ENCODE results near the gene ZYX. TPM values are rescaled to one million over a fixed set of nuclear protein-coding genes. Genes with fewer than 3 reads are reported as not detected.
A peak's percentile ranks its signal among the peaks of the same experiment; 100 is the strongest.

Gene ZYX
- total RNA-seq, 1 experiment from 2014 or later = 179 TPM

DNA sequence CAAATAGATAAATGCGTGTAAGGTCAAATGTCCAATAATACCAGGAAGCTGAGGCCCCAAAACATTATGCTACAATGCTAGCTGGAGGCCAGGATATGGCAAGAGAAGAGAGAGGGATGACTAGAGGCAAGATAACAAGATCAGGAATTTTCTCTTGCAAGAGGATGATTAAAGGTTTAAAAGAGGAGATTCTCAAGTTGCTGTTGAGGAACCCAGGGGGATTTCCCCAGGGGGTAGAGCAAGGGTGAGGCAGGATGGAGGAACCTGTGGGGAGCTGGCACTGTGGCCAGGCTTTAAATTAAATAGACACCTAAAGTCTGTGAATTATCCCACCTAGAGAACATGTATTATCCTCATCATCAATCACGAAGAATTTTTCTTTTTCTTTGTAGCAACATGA is 58.7 kb downstream of the ZYX start (continued):
- TF ChIP-seq, protein P1, sequence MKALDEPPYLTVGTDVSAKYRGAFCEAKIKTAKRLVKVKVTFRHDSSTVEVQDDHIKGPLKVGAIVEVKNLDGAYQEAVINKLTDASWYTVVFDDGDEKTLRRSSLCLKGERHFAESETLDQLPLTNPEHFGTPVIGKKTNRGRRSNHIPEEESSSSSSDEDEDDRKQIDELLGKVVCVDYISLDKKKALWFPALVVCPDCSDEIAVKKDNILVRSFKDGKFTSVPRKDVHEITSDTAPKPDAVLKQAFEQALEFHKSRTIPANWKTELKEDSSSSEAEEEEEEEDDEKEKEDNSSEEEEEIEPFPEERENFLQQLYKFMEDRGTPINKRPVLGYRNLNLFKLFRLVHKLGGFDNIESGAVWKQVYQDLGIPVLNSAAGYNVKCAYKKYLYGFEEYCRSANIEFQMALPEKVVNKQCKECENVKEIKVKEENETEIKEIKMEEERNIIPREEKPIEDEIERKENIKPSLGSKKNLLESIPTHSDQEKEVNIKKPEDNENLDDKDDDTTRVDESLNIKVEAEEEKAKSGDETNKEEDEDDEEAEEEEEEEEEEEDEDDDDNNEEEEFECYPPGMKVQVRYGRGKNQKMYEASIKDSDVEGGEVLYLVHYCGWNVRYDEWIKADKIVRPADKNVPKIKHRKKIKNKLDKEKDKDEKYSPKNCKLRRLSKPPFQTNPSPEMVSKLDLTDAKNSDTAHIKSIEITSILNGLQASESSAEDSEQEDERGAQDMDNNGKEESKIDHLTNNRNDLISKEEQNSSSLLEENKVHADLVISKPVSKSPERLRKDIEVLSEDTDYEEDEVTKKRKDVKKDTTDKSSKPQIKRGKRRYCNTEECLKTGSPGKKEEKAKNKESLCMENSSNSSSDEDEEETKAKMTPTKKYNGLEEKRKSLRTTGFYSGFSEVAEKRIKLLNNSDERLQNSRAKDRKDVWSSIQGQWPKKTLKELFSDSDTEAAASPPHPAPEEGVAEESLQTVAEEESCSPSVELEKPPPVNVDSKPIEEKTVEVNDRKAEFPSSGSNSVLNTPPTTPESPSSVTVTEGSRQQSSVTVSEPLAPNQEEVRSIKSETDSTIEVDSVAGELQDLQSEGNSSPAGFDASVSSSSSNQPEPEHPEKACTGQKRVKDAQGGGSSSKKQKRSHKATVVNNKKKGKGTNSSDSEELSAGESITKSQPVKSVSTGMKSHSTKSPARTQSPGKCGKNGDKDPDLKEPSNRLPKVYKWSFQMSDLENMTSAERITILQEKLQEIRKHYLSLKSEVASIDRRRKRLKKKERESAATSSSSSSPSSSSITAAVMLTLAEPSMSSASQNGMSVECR (CRISPR knock-in tag; IDR thresholded peaks at IDR 0.05; ENCODE audit: borderline replicate concordance) = no peak
- TF ChIP-seq, protein P2, sequence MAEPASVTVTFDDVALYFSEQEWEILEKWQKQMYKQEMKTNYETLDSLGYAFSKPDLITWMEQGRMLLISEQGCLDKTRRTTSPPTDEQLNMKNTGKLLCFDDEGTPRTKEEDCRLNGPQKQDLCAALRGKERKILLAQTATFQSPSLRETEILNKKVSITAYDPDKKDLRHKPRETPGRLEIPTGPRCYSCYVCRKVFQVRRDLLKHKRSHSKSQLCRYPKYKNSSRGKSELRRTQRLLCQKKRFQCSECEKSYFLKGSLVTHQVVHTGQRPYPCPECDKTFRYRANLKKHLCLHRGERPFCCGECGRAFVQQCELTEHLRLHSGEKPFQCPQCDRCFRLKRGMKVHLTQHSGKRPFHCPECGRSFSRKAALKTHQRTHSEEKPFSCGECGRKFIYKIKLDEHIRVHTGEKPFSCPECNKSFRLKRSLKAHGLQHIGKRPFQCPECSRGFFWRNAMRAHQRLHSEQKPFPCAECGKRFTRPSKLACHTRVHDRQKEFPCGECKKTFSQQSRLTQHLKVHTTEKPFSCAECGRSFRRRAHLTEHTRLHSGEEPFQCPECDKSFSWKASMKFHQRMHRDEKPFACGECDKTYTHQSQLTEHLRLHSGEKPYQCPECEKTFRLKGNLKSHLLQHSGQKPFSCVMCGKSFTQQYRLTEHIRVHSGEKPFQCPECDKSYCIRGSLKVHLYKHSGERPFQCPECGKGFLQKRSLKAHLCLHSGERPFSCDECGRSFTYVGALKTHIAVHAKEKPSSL (CRISPR knock-in tag; conservative IDR thresholded peaks at IDR 0.05) = no peak
- TF ChIP-seq, protein P3, sequence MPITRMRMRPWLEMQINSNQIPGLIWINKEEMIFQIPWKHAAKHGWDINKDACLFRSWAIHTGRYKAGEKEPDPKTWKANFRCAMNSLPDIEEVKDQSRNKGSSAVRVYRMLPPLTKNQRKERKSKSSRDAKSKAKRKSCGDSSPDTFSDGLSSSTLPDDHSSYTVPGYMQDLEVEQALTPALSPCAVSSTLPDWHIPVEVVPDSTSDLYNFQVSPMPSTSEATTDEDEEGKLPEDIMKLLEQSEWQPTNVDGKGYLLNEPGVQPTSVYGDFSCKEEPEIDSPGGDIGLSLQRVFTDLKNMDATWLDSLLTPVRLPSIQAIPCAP (CRISPR knock-in tag; IDR thresholded peaks at IDR 0.05) = no peak
- TF ChIP-seq ZNF232 (CRISPR knock-in tag; IDR thresholded peaks at IDR 0.05) (no peak), JAZF1 (CRISPR knock-in tag; IDR thresholded peaks at IDR 0.05) (no peak), FOXJ3 (CRISPR knock-in tag; IDR thresholded peaks at IDR 0.05; ENCODE audit: borderline replicate concordance) (no peak)
- TF ChIP-seq, protein P4, sequence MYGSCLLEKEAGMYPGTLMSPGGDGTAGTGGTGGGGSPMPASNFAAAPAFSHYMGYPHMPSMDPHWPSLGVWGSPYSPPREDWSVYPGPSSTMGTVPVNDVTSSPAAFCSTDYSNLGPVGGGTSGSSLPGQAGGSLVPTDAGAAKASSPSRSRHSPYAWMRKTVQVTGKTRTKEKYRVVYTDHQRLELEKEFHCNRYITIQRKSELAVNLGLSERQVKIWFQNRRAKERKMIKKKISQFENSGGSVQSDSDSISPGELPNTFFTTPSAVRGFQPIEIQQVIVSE (CRISPR knock-in tag; IDR thresholded peaks at IDR 0.05; ENCODE audit: borderline replicate concordance) = no peak

Small RNA genes lying within 50 kb of the gene (microRNA-seq; reads per million reads assigned to microRNA genes)
- gene MIR6892 (ENCODE audit: borderline number of aligned reads) = 3.5 reads per million, percentile 4 among the genes with 10 or more reads in this experiment

Other genes starting within 250 kb of the ZYX start
- not detected in 3 replicates for gene PIP, start 249.3 kb upstream of the ZYX start, total RNA-seq (2021)
- not detected in 3 replicates for gene TAS2R39, start 197.9 kb upstream of the ZYX start, total RNA-seq (2021)
- not detected in 3 replicates for gene TAS2R40, start 159.3 kb upstream of the ZYX start, total RNA-seq (2021)
- 30.1 to 40.1 TPM (median 37.7 TPM) in 3 replicates for gene GSTK1, start 117.9 kb upstream of the ZYX start, total RNA-seq (2021)
- 1.5 to 2.0 TPM (median 1.9 TPM) in 3 replicates for gene TMEM139, start 96.4 kb upstream of the ZYX start, total RNA-seq (2021)
- 35.1 to 35.5 TPM (median 35.4 TPM) in 3 replicates for gene CASP2, start 93.0 kb upstream of the ZYX start, total RNA-seq (2021)
- 0.23 to 0.46 TPM (median 0.28 TPM) in 3 replicates for gene CLCN1, start 65.2 kb upstream of the ZYX start, total RNA-seq (2021)
- 24.0 to 26.3 TPM (median 25.3 TPM) in 3 replicates for gene FAM131B, start 18.6 kb upstream of the ZYX start, total RNA-seq (2021)
- gene EPHA1, start 27.5 kb downstream of the ZYX start, total RNA-seq (2021) = 159 to 203 TPM (median 162 TPM) in 3 replicates
- gene TAS2R60, start 62.1 kb downstream of the ZYX start, total RNA-seq (2021) = 0.21 to 0.39 TPM (median 0.24 TPM) in 3 replicates
- gene TAS2R41, start 96.5 kb downstream of the ZYX start, total RNA-seq (2021) = 0.31 to 0.44 TPM in 2 of 3 replicates, not detected in the other
- gene CTAGE15, start 190.5 kb downstream of the ZYX start, total RNA-seq (2021) = 2.4 to 3.0 TPM (median 2.9 TPM) in 3 replicates
- gene TCAF2, start 239.6 kb downstream of the ZYX start, total RNA-seq (2021) = 0.15 to 0.21 TPM (median 0.21 TPM) in 3 replicates

Measured in WTC11 (cell line).